HG03432 (cell line): ENCODE data around the gene TOR1AIP2.
"Not testable (repeated sequence)": the region's sequence is repeated elsewhere in the genome, so short reads cannot be mapped to it uniquely, and the experiment has no call there.

ENCODE experiments used
- ATAC-seq: cut with Tn5 transposase; IDR thresholded peaks from one replicate; pipeline ENCODE4 v1.9.1; 2021; ENCODE audit warnings: mild to moderate bottlenecking, moderate library complexity; ENCODE audit not compliant: unreplicated experiment

Gene TOR1AIP2

GRCh38 chr1:179808503-179808902, 69.1 kb downstream of the TOR1AIP2 start:
- no peak for ATAC-seq

DNA sequence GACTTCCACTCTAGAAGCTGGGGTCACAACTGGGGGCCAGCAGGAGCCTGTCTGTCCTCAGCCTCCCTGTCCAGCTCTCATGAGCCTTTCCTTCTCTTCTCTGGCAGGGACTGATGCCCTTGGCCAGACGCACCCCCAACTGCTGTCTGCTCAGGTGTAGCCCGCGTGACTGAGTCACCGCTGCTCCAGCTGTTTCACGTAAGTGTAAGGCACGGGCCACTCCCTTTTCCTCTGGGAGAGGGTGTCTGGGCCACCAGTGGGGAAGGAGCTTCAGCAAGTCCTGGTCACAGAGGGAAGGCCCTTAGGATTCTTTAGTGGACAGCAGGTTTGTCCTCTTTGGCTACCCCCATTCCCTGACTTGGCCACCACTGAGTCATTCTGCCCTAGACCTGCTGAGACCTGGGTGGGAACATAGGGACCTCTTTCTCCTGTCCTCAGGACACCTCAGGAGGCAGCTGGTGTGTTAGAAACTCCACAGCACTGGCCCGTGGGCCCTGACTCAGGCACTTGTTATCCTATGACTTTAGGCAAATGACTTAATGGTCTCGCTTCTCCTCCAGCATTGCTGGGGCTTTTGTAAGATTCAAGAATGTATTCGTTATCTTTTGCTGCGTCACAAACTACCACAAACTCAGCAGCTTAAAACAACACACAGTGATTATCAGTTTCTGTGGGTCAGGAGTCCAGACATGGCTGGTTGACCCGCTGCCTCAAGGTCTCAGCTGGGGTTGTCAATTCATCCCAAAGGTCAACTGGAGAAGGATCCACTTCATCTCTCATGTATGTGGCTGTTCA, 69.7 kb downstream of the TOR1AIP2 start:
- no peak for ATAC-seq

DNA sequence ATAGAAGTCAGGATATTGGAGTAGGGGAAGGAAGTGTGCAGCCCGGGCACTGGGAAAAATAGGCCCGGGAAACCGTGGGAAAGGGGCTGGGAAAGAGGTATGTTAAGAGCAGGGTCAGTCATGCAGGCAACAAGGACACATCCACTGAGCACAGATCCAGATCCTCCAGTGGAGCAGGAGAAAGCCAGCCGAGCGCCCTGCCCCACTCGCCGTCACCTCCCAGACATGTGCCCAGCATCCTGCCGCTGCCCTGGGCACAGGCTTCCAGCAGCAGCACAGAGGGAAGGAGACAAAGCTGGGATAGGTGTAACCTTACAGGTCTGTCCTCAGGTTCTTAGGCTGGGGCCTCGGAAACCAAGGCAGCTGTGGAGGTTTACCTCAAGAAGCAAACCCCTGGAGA, 70.3 kb downstream of the TOR1AIP2 start:
- no peak for ATAC-seq

DNA sequence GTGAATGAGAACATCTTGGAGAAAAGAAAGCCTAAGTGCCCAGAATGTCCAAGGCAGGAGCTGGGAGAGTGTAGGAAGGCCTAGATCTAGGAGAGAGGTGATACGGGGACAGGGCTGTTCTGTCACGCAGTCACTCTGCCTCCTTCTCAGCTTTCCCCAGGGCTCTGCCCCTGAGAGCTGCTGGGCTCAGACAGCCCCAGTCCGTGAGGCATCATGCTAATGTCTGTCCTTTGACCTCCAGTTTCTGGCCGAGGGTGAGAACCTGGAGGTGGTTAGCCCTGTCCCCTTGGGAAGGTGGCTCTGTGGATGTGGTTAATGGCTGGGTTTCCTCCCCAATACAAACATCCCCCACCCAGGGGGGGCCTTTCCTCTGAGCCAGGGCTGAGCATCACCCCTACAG, 71.3 kb downstream of the TOR1AIP2 start:
- no peak for ATAC-seq

GRCh38 chr1:179805291-179806195, 72.1 kb downstream of the TOR1AIP2 start:
- ATAC-seq = no peak

DNA sequence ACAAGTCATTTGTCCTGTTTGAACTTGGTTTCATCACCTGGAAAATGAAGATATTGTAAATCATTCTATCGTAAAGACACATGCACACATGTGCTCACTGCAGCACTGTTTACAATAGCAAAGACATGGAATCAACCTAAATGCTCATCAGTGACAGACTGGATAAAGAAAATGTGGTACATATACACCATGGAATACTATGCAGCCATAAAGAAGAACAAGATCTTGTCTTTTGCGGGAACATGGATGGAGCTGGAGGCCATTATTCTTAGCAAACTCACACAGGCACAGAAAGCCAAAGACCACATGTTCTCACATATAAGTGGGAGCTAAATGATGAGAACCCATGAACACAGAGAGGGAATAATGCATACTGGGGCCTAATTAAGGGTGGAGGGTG, 73.2 kb downstream of the TOR1AIP2 start:
- not testable (repeated sequence) for ATAC-seq

DNA sequence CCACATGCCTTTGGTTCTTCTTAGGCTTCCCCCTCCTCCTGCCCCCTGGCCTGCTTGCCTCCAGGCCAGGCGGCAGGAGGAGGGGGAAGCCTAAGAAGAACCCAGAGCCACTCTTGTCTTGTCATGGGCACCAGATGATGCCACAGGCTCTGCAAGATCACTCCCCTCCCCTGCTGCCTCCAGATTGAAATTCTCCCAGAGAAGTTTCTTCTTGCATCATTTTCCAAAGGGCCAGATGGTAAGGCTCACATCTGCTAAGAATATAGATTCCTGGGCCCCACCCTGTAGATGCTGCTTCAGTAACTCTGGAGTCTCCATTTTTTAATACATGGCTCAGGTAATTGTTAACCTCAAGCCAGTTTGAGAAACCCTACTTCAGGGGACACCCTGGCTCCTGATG, 73.7 kb downstream of the TOR1AIP2 start:
- no peak for ATAC-seq

DNA sequence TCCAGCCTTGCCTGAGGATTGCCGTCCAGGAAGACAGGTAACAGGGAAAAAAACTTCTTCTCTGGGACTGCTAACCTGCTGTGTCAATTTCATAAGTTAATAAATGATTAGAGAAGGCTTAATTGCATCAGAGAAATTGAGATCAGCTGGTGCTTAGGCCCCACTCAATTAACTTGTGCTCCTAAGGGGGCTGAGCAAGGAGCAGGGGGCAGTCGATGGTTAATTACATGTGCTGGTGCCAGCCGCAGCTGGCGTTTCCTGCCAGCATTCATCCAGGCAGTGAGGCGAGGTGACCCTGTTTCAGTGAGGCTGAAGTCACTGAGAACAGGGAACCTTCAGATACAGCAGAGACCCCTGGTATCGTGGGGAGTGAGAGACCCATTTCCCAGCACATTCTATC, 74.5 kb downstream of the TOR1AIP2 start:
- no peak for ATAC-seq

GRCh38 chr1:179800481-179800880, 77.1 kb downstream of the TOR1AIP2 start:
- no peak for ATAC-seq

- ATAC-seq = no peak
Measured at GRCh38 chr1:179798864-179799516, 78.6 kb downstream of the TOR1AIP2 start.

DNA sequence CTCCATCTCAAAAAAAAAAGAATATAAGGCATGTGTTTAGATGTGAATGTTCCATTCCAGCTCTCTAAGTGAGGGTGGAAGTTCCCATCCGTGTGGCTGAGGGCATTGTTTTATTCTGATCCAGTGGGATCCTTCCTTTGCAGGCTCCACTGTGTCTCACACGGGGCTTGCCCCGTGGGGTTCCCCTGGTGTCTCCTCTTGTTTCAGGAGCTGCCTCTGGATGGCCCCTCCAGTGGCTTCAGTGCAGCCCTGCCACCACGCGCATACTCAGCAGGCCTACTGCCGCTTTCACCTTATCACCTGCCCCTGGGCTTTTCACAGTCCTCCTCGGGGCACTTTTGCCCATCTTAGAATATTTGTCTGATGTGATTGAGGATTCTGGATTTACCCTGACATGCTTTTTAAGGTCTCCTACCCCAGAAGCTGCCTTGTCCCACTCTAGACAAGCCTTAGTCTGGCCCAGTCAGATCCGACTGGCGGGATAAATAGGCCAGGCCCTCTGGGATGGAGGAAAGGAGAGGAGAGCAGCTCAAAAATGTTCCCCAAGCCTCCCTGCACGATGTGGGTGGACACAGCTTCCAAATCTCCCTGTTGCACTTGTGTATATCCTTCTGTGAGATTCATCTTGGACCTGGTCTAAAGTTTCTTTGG, 79.3 kb downstream of the TOR1AIP2 start:
- ATAC-seq = no peak

- no peak for ATAC-seq
Measured at GRCh38 chr1:179794669-179795068, 82.9 kb downstream of the TOR1AIP2 start.

DNA sequence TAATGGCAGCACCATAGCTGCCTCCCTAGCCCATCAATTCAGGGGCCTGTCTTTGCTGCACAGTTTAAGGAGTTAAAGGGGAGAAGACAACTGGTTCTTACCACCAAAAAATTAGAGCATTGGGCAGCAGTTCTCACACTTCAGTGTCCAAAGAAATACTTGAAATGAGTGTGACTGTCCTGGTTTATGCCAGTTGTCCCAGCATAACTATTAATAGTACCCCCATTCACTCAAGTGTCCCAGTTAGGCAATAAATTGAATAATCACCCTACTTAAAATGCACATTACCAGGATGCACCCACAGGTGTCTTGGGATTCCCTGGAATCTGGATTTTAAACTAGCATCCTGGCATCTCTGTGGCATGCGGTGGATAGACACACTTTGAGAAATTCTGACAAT, 83.5 kb downstream of the TOR1AIP2 start:
- ATAC-seq = no peak

- ATAC-seq = no peak
Measured at GRCh38 chr1:179793281-179793680, 84.3 kb downstream of the TOR1AIP2 start.
